22Rv1 (cell line): ENCODE results near the gene TRPV2.
"Not testable (repeated sequence)": the region's sequence is repeated elsewhere in the genome, so short reads cannot be mapped to it uniquely, and the experiment has no call there.

ENCODE experiments used
- H3K27ac ChIP-seq: fragments of 450-650 bp; 2 replicates; pipeline ENCODE4 v1.5.1; 2017
- CTCF ChIP-seq: fragments of 450-650 bp; IDR thresholded peaks from 2 replicates; pipeline ENCODE4 v1.5.1; 2017; ENCODE audit warnings: mild to moderate bottlenecking
- ZFX ChIP-seq: fragments of 450-650 bp; IDR thresholded peaks from 2 replicates; pipeline ENCODE4 v1.6.1; 2017; ENCODE audit warnings: antibody characterized with exemption, borderline replicate concordance

The TRPV2 gene

DNA sequence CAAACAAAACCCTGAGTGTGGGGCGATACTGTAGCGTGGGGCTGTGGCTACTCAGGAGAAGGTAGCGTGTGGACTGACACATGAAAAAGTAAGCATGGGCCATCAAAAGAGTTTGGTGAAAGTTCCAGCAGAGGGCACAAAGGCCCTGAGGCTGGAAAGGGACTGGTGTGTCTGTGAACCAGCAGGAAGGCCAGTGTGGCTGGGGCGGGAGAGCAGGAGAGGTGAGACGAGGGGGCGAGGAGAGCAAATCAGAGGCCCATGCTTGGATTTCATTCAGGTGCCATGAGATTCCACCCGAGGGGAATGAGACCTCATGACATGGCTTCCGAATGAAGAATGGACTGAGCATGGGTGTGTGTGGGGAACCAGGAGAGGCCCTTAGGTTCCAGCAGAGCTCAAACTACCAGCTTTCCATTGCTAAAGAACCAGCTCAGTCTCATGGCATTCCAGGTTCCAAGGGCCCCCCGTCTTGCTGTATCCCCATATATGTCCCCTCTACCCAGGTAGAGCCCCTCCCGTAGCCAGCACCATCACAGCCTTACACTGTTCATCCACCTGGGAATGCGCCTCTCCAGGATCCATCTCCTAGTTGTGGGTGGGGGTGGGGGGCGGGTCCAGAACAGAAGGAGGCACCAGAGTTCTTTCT is 31.1 kb downstream of the TRPV2 start:
- H3K27ac ChIP-seq, result peak overlapping the region; percentile 91
- TF ChIP-seq ZFX (no peak), CTCF (no peak)

GRCh38 chr17:16447676-16448075 is 32.3 kb downstream of the TRPV2 start:
- no peak overlapping the region for H3K27ac ChIP-seq
- no peak for TF ChIP-seq CTCF

DNA sequence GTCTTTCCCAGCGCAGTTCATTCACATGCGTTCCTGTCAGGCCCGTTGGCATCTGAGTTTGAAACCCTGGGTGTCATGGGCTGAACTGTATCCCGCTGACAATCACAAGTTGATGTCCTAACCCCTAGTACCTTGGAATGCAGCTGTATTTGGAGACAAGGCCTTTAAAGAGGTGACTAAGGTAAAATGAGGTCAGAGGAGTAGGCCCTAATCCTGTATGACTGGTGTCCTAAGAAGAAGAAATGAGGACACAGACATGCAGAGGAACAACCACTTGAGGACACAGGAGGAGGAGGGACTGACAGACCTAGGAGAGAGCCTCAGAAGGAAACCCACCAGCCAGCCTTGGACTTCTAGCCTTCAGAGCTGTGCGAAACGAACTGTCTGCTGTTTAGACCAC is 33.1 kb downstream of the TRPV2 start:
- no peak overlapping the region for H3K27ac ChIP-seq
- TF ChIP-seq ZFX (no peak), CTCF (no peak)

GRCh38 chr17:16449121-16449570 is 33.8 kb downstream of the TRPV2 start:
- TF ChIP-seq CTCF (no peak), ZFX (no peak)

GRCh38 chr17:16450028-16450427 is 34.7 kb downstream of the TRPV2 start:
- no peak overlapping the region for H3K27ac ChIP-seq
- no peak for TF ChIP-seq ZFX
- TF ChIP-seq CTCF, result no peak

More at GRCh38 chr17:16449121-16449570, 33.8 kb downstream of the TRPV2 start:
- no peak overlapping the region for H3K27ac ChIP-seq

- not testable (repeated sequence) for H3K27ac ChIP-seq
Observed at GRCh38 chr17:16452268-16452667, 36.9 kb downstream of the TRPV2 start.

DNA sequence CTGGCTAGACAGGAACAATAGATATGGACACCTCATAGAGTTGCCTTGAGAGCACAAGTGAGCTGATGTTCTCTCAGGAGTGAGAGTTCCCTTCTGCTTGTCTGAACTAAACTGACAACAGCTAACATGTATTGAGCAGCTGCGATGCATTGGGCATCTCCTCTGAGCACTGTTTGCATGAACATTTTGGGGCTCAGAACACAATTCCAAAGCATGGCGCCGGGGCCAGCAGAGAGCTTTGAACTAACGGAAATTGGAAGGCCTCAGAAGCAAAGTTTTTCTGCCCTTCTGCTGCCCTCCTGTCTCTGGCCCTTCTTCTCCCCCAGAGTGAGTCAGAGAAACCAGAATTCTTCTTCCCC is 38.1 kb downstream of the TRPV2 start:
- H3K27ac ChIP-seq, result no peak overlapping the region
- TF ChIP-seq ZFX (no peak), CTCF (peak; percentile 68)
